K562 (cell line): ENCODE results near the gene SLC4A11. TPM values are rescaled to one million over a fixed set of nuclear protein-coding genes. Genes with fewer than 3 reads are reported as not detected.

Experiments
- NCOA6 ChIP-seq: fragments of 450-650 bp; IDR thresholded peaks from 2 replicates; pipeline ENCODE4 v1.6.1; 2017; ENCODE audit warnings: mild to moderate bottlenecking
- PCBP1 ChIP-seq: fragments of 200-400 bp; formaldehyde crosslinking; IDR thresholded peaks from 2 replicates; pipeline ENCODE4 v1.6.1; 2018; ENCODE audit warnings: mild to moderate bottlenecking, low read depth, low read length; ENCODE audit not compliant: poor library complexity, severe bottlenecking
- PHF8 ChIP-seq: fragments of 200-600 bp; sonication (generic); IDR thresholded peaks from 2 replicates; pipeline ENCODE4 v1.6.1; 2012; ENCODE audit warnings: mixed run types, mild to moderate bottlenecking, inconsistent platforms, low read length, moderate library complexity, borderline replicate concordance
- RBBP5 ChIP-seq: fragments of 200-600 bp; sonication (generic); IDR thresholded peaks from 2 replicates; pipeline ENCODE4 v1.6.1; 2012; ENCODE audit warnings: borderline replicate concordance, mild to moderate bottlenecking, low read length, control low read depth, inconsistent platforms; ENCODE audit not compliant: insufficient read depth, poor library complexity, severe bottlenecking
- RBM15 ChIP-seq: fragments of 200-400 bp; formaldehyde crosslinking; IDR thresholded peaks from 2 replicates; pipeline ENCODE4 v1.6.1; 2018; ENCODE audit warnings: mild to moderate bottlenecking, low read length, moderate library complexity; ENCODE audit not compliant: insufficient read depth
- ZFP36 ChIP-seq: fragments of 150-350 bp; IDR thresholded peaks from 2 replicates; pipeline ENCODE4 v1.6.1; 2018; ENCODE audit warnings: low read length, low read depth; ENCODE audit not compliant: partially characterized antibody
- ZNF830 ChIP-seq: fragments of 250-450 bp; sonication (Bioruptor Pico); IDR thresholded peaks from 2 replicates; pipeline ENCODE4 v1.5.0; 2021; ENCODE audit warnings: mild to moderate bottlenecking
- polyA plus RNA-seq, 8 experiments: library from polyadenylated mRNA; depleted of rRNA in 4 of 8; stranded (reverse) in 5 of 8; unstranded in 3 of 8; fragments of >200 nt; fragmentation: Nextera tagmentation in 2 of 8; fragmentation: Illumina TruSeq in 1 of 8; extraction: Ambion mirVana in 2 of 8; extraction: Trizol in 1 of 8; gene quantifications; 2 replicates each; pipeline versions ENCODE4 v1.2.1 to v1.2.3, GENCODE V29; 2011 to 2014; ENCODE audit warnings: inconsistent platforms in 1 of 8, missing spikeins in 1 of 8
- total RNA-seq, 7 experiments: library from RNA; depleted of rRNA in 6 of 7; stranded (reverse); fragments of >200 nt in 6 of 7; fragmentation: Illumina TruSeq in 2 of 7; extraction: Trizol in 2 of 7; gene quantifications; 2 replicates each; pipeline versions ENCODE4 v1.2.1 to v1.2.3, GENCODE V29; 2011 to 2021; ENCODE audit warnings: low replicate concordance in 1 of 7
- TF ChIP-seq, protein P1 (sequence below): sonication (generic); formaldehyde crosslinking; IDR thresholded peaks from 2 replicates; pipeline ENCODE4 v1.8.0; 2022; ENCODE audit warnings: mild to moderate bottlenecking, missing genetic modification reagents
- TF ChIP-seq, protein P2 (sequence below): fragments of 450-650 bp; formaldehyde crosslinking; conservative IDR thresholded peaks from 2 replicates; pipeline ENCODE4 v1.4.0; 2022; ENCODE audit warnings: mild to moderate bottlenecking, missing genetic modification characterization

The SLC4A11 gene
- total and polyA plus RNA-seq, 9 of the 15 experiments (the other 6 are each of a cell fraction or from before 2014, with no cell fraction given) = 0.10 to 2.0 (median 0.20) TPM

DNA sequence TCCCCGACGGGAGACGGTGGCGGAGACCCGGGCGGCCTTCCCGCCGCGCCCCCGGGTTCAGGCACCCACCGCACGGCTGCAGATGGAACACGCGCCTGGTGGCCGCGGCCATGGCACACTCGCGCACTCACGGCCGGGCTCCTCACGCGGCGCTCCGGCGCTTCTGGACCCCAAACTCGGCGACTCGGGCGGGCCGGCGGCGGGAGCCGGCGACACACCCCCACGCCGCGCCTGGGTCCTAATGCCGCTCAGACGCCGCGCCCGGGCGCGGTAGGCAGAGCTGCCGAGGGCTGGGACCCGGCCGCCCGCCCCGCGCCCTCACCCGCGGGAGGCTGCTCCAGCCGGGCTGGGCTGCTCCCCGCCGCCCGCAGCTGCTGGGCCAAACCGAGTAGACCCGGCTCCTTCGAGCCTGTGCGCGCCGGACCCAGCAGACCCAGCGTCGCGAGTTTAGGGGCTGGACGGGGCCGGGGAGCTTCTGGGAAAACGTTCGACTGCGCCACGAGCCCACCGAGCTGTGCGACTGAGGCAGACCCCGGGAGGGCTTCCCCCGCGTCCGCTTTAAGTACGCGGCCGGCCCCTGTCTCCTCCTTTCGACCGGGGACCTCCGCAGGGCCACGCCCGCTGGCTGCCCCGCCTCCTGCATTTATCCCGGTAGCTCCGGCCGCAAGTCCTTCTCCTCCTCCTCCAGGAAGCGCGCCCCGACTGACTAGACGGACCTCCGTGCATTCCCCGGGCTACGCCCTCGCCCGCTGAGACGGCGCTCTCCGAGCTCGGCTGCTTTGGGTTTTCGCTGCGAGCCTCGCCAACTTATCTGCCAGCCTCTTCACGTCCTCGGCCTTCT is at the start of gene SLC4A11 (continued):
- TF ChIP-seq ZFP36 (peak; percentile 92), PCBP1 (peak; percentile 29), RBM15 (no peak), ZNF830 (CRISPR knock-in tag) (no peak), RBBP5 (peak; percentile 42), NCOA6 (peak; percentile 69; the same call in 1 of the 2 replicates), PHF8 (peak; percentile 10; the same call in 1 of the 2 replicates)
- TF ChIP-seq, protein P1, sequence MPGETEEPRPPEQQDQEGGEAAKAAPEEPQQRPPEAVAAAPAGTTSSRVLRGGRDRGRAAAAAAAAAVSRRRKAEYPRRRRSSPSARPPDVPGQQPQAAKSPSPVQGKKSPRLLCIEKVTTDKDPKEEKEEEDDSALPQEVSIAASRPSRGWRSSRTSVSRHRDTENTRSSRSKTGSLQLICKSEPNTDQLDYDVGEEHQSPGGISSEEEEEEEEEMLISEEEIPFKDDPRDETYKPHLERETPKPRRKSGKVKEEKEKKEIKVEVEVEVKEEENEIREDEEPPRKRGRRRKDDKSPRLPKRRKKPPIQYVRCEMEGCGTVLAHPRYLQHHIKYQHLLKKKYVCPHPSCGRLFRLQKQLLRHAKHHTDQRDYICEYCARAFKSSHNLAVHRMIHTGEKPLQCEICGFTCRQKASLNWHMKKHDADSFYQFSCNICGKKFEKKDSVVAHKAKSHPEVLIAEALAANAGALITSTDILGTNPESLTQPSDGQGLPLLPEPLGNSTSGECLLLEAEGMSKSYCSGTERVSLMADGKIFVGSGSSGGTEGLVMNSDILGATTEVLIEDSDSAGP (CRISPR knock-in tag) = 0 out of 2 replicates have a peak, but pooled peaks have one; percentile 63
- TF ChIP-seq, protein P2, sequence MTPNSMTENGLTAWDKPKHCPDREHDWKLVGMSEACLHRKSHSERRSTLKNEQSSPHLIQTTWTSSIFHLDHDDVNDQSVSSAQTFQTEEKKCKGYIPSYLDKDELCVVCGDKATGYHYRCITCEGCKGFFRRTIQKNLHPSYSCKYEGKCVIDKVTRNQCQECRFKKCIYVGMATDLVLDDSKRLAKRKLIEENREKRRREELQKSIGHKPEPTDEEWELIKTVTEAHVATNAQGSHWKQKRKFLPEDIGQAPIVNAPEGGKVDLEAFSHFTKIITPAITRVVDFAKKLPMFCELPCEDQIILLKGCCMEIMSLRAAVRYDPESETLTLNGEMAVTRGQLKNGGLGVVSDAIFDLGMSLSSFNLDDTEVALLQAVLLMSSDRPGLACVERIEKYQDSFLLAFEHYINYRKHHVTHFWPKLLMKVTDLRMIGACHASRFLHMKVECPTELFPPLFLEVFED = no peak
